Dedifferentiated amniotic fluid mesenchymal stem cell (primary cell): ENCODE measurements around the gene FRK.
"Not testable (repeated sequence)": the region's sequence is repeated elsewhere in the genome, so short reads cannot be mapped to it uniquely, and the experiment has no call there.

Experiments used
- DNase-seq: peaks from one replicate; pipeline ENCODE4 v3.0.0-alpha.2; 2016; ENCODE audit errors: extremely low spot score

Gene FRK

DNA sequence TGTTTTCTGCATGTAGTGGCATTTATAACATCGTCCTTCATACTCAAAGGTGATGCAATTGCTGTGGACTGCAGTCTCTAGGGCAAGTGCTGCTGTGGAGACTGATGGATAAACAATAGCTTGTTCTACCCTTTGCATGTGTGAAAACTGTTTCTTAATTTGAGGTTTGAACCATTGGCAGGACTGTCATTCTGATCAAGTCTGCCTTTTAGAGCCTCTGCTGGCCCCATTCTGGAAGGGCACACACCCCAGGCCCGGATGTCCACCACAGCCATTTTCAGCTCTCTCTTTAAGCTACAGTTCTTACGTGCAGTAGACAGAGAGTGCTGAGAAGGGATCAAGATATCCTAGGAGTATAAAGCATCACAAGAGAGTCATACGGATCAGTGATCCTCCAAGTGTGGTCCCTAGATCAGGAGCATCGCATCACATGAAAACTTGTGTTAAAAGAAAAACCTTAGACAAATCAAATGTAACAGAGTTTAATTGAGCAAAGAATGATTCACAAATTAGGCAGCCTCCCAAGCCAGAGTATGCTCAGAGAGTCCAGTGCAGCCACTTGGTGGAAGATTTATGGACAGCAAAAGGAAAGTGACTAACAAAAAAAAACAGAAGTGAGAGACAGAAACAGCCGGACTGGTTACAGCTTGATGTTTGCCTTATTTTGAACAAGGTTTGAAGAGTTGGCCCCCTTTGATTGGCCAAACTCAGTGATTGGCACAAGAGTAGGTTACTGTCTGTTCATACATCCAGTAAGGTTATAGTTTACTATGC, 52.0 kb downstream of the FRK start:
- DNase-seq: peak; percentile 63

DNA sequence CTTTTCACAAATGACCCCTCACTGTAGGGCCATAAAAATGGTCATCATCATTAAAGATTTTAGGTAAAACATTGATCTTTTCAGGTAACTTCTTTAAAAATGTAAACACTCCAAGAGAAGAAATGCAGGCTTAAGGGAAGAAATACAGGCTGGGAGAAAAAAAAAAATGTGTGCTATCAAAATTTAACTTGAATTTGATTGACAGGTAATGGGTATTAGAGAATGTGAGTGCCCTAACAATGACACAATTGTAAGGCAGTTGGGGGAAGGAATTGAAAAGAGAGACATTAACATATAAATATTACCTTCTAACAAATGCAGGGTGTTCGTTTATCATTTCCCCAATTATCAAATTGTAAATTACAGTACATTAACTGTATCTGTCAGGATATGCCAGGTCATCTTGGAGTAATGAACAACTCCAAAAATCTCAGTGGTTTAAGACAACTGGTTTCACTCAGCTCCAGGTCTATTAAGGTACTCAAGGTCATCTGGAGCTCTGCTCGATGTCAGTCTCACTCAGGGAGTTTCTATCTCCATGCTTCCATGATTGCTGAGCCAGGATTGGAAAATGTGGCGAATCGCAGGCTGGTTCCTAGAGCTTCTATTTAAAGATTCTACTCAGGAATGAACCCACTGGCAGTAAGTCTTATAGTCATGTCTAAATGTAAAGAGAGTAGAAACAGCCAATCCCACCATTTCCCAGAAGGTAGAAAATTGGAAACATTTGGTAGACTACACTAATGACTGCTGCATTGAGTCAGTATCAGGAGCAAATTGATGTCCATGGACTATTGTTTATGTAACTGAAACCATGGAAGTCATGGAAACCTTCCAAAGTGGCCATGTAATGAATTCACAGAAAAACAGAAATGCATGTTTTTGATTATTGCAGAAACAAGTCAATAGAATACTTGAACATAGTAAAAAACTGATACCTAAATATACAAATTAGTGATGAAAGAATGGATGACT, 55.6 kb downstream of the FRK start:
- peak; percentile 27 for DNase-seq

DNA sequence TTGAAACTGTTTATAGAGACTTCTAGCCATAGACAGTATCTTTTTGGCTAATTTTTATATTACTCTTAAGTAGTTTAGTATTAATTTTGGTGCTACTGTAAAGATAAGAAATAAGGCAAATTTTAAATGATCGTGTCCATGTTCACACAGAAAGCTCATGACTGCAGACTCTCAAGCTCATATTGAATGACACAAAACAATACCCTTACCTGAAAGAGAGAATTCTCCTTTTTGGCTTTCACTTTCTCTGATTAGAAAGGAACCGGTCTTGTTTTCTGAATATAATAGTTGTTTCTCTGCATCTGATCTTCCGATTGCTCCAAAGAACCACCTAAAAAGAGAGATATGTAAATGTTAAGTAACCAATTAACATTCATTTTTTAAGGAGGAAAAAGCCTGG, 57.0 kb downstream of the FRK start:
- DNase-seq: no peak

DNA sequence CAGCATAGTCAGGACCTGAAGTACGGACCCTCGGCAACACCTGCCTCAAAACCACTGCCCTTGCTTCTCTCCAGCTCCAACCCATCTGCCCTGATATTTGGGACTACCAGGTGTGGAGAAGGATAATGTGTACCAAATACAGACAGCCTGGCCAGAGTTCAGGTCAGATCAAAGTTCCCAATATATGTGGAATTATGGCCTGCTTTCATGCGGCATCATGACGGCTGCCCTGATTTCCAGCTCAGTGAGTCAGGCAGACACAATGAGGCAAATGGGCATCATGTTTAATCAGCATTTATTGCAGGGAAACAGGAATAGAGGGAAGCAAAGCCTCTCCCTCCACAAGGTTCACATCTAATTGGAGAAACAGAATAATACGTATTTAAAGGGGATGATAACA, 57.9 kb downstream of the FRK start:
- no peak for DNase-seq

DNA sequence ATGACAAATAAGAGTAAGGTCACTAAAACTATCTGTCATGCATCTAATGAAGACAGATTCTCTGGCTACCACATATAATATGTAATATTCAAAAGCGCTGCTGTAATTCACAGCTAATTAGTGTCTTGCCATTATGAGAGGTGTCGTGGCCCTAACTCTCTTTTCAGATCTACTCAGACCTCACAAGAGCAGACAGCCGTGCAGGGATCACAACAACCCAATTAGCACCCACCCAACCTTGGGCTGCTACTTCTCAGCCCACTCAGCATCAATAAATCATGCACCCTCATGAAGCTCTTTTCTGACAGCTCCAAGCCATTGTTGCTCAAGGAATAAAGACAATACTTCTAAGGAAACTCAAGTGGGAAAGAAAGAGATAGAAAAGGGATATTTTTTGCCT, 61.5 kb downstream of the FRK start:
- no peak for DNase-seq

DNA sequence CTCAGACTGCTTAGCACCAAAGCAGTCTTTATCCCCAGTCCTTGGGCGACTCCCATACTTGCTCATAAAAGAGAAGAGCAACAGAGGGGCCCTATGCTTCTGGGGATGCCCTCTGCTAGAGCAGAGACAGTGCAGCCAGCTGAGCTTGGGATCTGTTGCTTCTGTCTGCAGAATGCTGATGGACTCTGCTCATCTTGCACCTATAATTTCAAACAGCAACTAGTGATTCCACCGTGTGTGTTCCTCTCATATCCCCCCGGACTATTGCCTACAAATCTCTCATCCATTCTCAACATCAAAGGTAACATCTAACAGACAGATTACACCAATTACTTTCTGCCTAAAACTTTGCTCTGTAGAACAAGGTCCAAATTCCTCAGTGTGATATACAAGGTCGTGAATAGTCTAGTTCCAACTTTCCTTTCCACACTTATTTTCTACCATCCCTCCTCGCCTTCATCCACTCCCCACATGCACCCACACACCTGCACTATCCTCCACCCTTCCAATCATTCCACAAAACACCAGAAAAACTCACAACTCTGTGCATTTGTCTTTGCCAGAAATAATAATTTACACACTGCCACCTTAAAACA, 62.6 kb downstream of the FRK start:
- DNase-seq: no peak

DNA sequence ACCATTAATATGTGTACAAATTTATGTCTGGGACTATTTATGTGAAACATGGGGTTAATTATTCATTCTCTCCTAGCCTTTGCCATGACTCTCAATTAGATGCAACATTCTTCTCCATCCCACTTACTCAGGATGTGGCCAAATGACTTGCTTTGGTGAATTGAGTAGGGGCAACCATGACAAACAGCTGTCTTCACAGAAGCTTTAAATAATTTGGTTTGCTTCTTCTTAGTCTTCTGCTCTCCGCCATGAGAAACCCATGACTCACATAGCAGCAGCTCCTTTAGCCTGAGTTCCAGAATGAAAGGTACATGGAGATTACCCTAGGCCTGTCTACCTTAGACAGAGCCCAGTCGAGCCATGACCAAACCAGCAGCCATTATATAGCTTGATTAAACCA, 74.7 kb downstream of the FRK start:
- DNase-seq: no peak

DNA sequence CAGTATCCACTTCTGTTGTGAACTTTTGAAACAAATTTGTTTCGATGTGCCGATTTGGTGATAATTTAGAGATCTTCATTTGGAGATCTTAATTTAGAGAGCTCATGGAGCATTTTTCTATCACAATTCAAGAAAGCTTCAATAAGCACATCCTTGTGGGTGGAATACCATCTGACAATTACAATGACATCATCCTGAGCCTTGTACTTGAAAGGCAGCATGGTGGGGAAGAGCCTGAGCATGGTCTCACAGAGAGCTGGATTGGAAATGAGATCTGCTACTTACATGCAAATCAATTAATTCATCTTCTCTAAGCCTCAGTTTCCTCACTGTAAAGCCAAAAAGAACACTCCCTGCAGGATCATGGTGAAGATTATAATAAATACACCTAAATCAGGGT, 75.9 kb downstream of the FRK start:
- no peak for DNase-seq

DNA sequence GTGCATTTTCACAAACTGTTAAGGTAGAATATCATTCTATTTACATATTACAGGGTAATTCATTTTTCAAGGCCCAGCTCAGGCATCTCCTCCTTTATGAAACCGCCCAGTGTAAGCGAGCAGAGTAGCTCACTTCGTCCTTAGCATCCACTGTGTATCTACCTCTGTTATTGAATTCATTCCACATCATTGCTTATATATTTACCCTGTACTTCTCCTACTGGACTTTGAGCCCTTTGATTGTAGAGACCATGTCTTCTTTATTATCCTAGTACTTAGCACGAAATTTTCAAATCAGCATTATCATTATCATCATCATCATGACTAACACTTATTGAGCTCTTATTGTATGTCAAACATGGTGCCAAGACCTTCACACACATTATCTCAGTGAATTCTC, 76.7 kb downstream of the FRK start:
- no peak for DNase-seq

DNA sequence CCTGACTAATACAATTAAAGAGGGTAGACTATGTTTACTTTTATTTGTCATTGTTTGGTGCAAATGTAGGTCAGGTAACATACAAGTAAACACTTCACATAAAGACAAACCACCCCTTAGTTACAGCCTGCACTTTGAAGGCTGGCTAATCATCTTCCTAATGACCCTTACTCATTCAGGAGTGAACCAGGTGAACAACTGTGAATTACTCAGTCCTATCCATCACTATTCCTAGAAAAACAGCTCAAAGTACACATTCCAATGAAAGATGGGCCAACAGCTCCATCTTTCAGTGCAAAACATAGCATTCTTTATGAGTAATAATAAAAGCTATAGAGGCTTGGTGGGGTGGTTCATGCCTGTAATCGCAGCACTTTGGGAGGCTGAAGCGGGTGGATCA, 78.2 kb downstream of the FRK start:
- no peak for DNase-seq

DNA sequence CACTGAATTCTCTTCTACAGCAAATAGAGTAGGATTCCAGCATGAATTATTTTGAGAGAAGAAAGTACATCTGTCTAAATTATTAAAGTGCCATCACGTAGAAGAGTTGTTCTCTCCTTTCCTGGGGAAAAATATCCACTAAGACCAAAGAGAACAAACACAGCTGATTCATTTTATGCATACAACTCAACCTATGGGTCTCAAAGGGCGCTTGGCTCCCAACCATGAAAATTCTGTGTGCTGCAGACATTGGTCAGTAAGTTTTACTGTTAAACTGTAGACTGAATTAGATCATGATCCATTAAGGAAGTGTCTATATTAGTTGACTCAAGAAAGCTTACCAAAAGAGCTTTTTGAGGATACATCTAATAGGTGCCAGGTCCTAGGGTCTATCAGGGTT, 83.5 kb downstream of the FRK start:
- no peak for DNase-seq

DNA sequence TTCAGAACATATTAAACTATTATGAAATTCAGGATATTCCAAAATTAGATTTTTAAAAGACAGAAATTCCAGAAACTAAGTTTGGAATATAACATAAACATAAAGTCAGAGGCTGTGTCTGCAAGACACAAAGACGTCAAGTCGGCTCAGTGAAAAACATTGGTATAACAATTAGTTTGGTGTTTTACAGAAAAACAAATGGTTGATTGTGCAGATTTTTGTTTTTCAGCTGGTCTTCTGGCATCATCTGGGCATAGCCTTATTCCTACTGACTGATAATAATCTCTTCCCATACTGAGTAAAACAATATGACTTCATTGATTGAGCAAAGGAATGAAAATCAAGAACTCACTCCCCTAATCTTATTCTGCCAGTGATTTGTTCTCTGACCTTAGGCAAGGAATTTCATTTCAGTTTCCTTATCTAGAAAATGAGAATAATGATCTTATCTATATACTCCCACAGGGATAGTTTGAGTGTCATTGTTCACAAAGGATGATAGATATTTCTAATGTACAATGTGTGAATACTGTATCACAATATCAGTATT, 84.3 kb downstream of the FRK start:
- DNase-seq: no peak

DNA sequence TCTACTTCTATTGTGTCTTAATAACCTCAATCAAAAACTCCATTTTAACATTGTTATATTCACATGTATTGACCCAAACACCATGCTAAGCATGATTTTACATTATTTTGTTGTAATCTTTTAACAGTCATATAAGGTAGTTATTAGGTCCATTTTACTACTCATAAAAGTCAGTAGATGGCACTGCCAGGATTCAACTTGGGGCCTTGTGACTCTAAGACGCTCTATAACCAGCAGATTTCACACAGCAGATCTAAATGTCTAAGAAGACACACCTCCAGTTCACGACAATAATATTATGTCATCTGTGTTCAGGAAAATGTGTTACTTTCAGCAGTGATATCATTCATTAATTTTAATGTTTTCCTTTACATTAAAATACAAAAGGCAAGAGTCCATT, 88.0 kb downstream of the FRK start:
- DNase-seq: no peak

DNA sequence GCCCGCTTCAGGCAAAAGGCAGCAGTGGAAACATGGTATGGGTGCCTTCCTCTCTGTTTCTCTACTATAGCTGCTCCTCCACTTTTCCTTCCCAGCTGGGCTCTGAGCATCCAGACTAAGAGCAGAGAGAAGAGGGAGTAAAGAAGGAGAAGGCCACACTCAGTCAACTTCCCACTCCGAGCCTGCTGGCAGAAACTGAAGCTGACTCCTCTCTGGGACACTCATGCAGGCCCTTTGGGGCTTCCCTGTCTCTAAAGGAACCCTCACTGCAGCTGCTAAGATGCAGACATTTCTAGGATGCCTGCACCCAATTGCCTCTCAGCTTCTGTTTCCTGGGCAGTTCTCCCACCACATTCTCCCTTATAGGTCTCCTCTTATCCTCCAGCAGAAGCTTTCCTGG, 88.9 kb downstream of the FRK start:
- DNase-seq: no peak

DNA sequence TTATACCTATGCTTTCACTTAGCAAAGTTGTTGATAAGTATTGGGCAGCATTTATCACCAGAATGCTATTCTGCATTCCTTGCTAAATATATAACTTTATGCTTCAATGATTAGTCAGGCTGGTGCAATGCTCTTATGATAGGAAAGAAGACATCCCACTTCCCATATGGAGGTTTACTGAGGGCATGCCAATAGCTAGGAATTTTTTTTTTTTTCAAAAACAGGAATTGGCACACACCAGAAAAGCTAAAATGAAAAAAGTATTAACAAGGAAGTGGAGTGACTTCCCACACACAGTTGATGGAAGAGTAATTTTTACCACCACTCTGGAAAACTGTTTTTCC, 90.8 kb downstream of the FRK start:
- no peak for DNase-seq

DNA sequence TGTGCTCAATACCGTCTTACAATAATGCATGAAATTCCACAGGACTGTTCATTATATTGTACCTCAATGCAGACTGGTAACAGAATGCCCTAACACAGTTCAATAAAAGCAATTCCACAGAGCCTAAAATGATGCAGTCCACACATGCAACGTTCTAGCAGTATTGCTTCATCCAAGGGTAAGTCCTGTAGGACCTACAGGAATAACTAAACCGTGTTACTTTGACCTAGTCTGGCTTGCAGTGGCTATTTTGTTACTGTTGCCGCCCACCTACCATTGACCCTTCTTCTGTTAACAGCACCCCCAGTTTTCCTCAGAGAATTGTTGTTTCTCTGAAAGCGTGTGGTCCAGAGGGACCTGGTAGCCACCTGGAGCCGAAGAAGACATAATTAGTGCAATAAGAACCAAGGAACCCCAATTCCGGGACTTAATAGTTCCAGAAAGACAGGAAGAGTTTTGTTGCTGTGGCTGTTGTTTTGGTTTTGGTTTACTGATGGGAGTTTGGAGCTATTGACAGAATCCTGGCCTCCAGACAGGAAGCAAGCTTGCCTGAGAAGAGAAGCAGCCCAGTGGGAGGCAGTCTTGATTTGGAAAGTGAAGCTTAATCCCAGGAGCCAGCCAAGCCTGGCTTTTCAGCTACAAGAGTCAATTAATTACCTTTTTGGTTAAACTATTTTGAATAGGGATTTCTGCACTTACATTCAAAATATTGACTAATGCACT, 91.3 kb downstream of the FRK start:
- no peak for DNase-seq

DNA sequence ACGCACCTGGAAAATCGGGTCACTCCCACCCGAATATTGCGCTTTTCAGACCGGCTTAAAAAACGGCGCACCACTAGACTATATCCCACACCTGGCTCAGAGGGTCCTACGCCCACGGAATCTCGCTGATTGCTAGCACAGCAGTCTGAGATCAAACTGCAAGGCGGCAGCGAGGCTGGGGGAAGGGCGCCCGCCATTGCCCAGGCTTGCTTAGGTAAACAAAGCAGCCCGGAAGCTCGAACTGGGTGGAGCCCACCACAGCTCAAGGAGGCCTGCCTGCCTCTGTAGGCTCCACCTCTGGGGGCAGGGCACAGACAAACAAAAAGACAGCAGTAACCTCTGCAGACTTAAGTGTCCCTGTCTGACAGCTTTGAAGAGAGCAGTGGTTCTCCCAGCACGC, 100.4 kb downstream of the FRK start:
- DNase-seq: not testable (repeated sequence)

DNA sequence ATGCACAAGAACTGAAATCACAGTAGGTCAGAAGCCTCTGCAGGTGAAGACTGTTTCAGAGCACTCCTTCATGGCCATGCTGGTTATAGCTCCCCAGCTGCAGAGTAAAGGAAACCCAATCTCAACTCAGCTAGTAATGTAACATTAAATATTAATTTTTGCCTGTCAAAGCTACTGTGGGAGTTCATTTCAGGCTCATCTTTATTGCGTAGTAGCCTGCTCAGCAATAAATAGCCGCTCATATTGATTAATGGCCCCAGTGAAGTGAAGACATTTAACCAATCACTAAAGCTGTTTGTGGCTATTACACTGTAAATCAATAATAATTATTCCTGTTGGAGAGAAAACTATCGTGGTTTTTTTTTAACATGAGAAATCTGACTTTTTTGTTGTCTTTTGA, 101.7 kb downstream of the FRK start:
- no peak for DNase-seq

DNA sequence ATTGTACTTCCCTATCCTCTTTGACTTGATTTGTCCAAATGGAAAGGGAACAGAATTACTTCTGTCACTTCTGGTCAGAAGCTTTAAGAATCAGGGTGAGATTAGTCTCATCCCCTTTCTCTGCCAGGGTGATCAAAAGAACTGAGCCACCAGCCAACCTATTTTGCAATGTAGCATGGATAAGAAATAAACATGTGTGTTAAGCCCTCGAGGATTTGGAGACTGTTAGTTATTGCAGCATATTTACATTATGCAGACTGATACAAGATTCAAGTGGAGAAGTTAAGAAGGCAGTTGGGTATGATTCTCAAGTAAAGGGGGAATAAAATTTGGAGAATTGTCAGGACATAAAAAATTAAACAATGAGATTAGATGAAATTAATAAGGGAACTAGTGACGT, 106.0 kb downstream of the FRK start:
- no peak for DNase-seq

DNA sequence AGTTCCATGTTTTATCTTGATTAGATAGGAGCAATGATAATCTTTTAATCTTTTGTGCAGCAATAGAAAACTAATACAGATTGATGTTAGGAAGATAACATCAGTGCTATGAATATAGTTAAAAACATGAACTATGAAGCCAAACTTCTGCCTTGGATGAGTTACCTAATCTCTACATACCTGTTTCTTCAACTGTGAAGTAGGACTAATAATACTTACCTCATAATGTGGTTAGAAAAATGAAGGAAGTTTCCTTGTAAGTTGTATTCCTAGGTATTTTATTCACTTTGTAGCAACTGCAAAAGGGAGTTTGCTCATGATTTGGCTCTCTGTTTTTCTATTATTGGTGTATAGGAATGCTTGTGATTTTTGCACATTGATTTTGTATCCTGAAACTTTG, 111.9 kb downstream of the FRK start:
- no peak for DNase-seq

DNA sequence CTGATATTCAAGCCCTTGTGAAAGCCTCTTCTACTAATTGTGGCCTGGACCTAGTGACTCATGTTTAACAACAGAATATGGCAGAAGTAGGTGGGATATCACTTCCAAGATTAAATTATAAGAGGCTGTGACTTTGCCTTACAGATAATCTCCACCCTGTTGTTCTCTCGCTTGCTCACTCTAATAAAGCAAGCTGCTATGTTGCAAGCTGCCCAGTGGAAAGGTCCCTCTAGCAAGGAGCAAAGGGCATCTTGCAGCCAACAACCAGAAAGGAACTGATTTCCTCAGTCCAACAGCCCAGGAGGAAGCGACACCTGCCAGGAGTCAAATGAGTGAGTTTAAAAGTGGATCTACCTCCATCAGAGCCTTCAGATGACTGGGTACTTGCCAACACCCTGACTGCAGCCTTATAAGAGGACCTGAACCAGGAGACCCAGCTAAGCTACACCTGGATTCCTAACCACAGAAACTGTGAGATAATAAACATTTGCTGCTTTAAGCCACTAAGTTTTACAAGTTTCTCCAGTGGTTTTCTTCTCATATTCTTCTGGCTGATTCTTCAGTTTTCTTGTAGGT, 112.6 kb downstream of the FRK start:
- DNase-seq: no peak

DNA sequence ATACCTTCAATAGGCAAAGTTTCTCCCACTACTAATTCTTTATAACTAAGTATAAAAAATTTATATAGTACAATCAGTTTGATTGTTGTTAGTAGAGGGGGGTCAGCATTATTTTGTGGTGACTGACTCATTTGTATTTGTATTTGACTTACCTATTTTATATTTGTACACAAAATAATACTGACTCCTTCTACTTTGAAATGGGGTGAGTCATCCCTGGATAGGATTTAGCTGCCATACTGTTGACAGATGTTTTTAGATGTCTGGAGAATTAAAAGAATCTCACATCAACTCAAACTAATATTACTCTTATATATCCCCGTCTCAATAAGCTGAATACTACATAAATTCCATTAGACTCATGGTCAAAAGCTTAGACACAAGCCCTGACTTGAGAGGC, 114.9 kb downstream of the FRK start:
- no peak for DNase-seq
